DMS153 (cell line): ENCODE measurements around the gene ZDHHC14.
"Not testable (repeated sequence)": the region's sequence is repeated elsewhere in the genome, so short reads cannot be mapped to it uniquely, and the experiment has no call there.

Experiments used
- DNase-seq: peaks from one replicate; lab custom pipeline; 2025; lab: John Stamatoyannopoulos, UW

The ZDHHC14 gene

GRCh38 chr6:157443066-157443800 lies 62.2 kb downstream of the ZDHHC14 start:
- no peak for DNase-seq

GRCh38 chr6:157445277-157446009 lies 64.5 kb downstream of the ZDHHC14 start:
- no peak for DNase-seq

- no peak for DNase-seq
Observed at GRCh38 chr6:157447735-157448134, 66.7 kb downstream of the ZDHHC14 start.

GRCh38 chr6:157449610-157450009 lies 68.6 kb downstream of the ZDHHC14 start:
- DNase-seq = no peak

GRCh38 chr6:157450931-157451742 lies 70.1 kb downstream of the ZDHHC14 start:
- no peak for DNase-seq

GRCh38 chr6:157452096-157452495 lies 71.1 kb downstream of the ZDHHC14 start:
- DNase-seq = no peak

- DNase-seq = no peak
Observed at GRCh38 chr6:157453131-157453530, 72.1 kb downstream of the ZDHHC14 start.

GRCh38 chr6:157453978-157454377 lies 73.0 kb downstream of the ZDHHC14 start:
- DNase-seq = no peak

GRCh38 chr6:157454762-157455714 lies 74.0 kb downstream of the ZDHHC14 start:
- no peak for DNase-seq

- DNase-seq = no peak
Observed at GRCh38 chr6:157455731-157456523, 74.9 kb downstream of the ZDHHC14 start.

- DNase-seq = no peak
Observed at GRCh38 chr6:157456524-157456829, 75.5 kb downstream of the ZDHHC14 start.

GRCh38 chr6:157457787-157458186 lies 76.8 kb downstream of the ZDHHC14 start:
- DNase-seq = no peak

- no peak for DNase-seq
Observed at GRCh38 chr6:157459327-157459726, 78.3 kb downstream of the ZDHHC14 start.

GRCh38 chr6:157460182-157460999 lies 79.4 kb downstream of the ZDHHC14 start:
- DNase-seq = no peak

- peak; percentile 60 for DNase-seq
Observed at GRCh38 chr6:157461000-157461915, 80.3 kb downstream of the ZDHHC14 start.

- no peak for DNase-seq
Observed at GRCh38 chr6:157462956-157463742, 82.2 kb downstream of the ZDHHC14 start.

GRCh38 chr6:157463743-157464135 lies 82.7 kb downstream of the ZDHHC14 start:
- not testable (repeated sequence) for DNase-seq
